Subcutaneous abdominal adipose tissue (tissue), 5 donors: ENCODE measurements around the gene B4GALNT3.

Source experiments
- H3K27ac ChIP-seq: one replicate; pipeline ENCODE4 v1.7.0; 2013; ENCODE audit warnings: low read depth, mild to moderate bottlenecking, inconsistent platforms, low read length, moderate library complexity
- H3K27me3 ChIP-seq, 5 donors: one replicate each; pipeline ENCODE4 v1.7.0; 2013; ENCODE audit warnings: low read length in 5 of 5, inconsistent platforms in 1 of 5; ENCODE audit not compliant: control insufficient read depth in 5 of 5, insufficient read depth in 4 of 5
- H3K36me3 ChIP-seq, 5 donors: one replicate each; pipeline ENCODE4 v1.7.0; 2013; ENCODE audit warnings: low read length in 5 of 5; ENCODE audit not compliant: control insufficient read depth in 5 of 5, insufficient read depth in 5 of 5
- H3K4me1 ChIP-seq, 5 donors: one replicate each; pipeline ENCODE4 v1.7.0; 2013; ENCODE audit warnings: low read length in 5 of 5, mild to moderate bottlenecking in 3 of 5, moderate library complexity in 1 of 5; ENCODE audit not compliant: control insufficient read depth in 5 of 5, insufficient read depth in 5 of 5
- H3K4me3 ChIP-seq, 5 donors: one replicate each; pipeline ENCODE4 v1.7.0; 2013; ENCODE audit warnings: low read length in 5 of 5, low read depth in 1 of 5
- H3K9ac ChIP-seq, 5 donors: one replicate each; pipeline ENCODE4 v1.7.0; 2013; ENCODE audit warnings: low read length in 5 of 5, mild to moderate bottlenecking in 4 of 5, moderate library complexity in 3 of 5
- H3K9me3 ChIP-seq, 5 donors: one replicate each; pipeline ENCODE4 v1.7.0; 2013; ENCODE audit warnings: low read length in 5 of 5; ENCODE audit not compliant: control insufficient read depth in 5 of 5
- donor health status: healthy.
- donor health status: healthy.
- donor health status: healthy.
- donor health status: healthy.
- donor health status: healthy.

B4GALNT3 gene

GRCh38 chr12:522692-523378 lies 63.1 kb downstream of the B4GALNT3 start:
- Histone ChIP-seq H3K27me3 (peaks cover 0 to 19% (median 11%) of the 10 kb centered on the region in 5 donors), H3K9me3 (no peaks in the 10 kb centered on the region), H3K4me1 (peaks cover 0 to 6% (median 0%) of the 10 kb centered on the region in 5 donors), H3K36me3 (no peaks in the 10 kb centered on the region), H3K4me3 (no peak overlapping the region), H3K27ac (no peak overlapping the region), H3K9ac (no peak overlapping the region)

GRCh38 chr12:524167-524951 lies 64.6 kb downstream of the B4GALNT3 start:
- H3K9me3 ChIP-seq = no peaks in the 10 kb centered on the region
- H3K27me3 ChIP-seq = peaks cover 0 to 20% (median 9%) of the 10 kb centered on the region in 5 donors
- no peak overlapping the region for H3K9ac ChIP-seq
- no peak overlapping the region for H3K27ac ChIP-seq
- H3K36me3 ChIP-seq = no peaks in the 10 kb centered on the region
- peaks cover 0 to 6% (median 0%) of the 10 kb centered on the region in 5 donors for H3K4me1 ChIP-seq
- no peak overlapping the region for H3K4me3 ChIP-seq

GRCh38 chr12:526089-526488 lies 66.3 kb downstream of the B4GALNT3 start:
- no peak overlapping the region for H3K4me3 ChIP-seq
- H3K27ac ChIP-seq = no peak overlapping the region
- H3K36me3 ChIP-seq = no peaks in the 10 kb centered on the region
- H3K9ac ChIP-seq = no peak overlapping the region
- H3K9me3 ChIP-seq = no peaks in the 10 kb centered on the region
- peaks cover 0 to 11% (median 0%) of the 10 kb centered on the region in 5 donors for H3K27me3 ChIP-seq
- peaks cover 0 to 6% (median 0%) of the 10 kb centered on the region in 5 donors for H3K4me1 ChIP-seq

- Histone ChIP-seq H3K27ac (no peak overlapping the region), H3K9ac (no peak overlapping the region), H3K9me3 (peaks cover 0 to 3% (median 2%) of the 10 kb centered on the region in 5 donors), H3K27me3 (peaks cover 0 to 5% (median 0%) of the 10 kb centered on the region in 5 donors), H3K36me3 (no peaks in the 10 kb centered on the region), H3K4me3 (no peak overlapping the region), H3K4me1 (peaks cover 0 to 6% (median 0%) of the 10 kb centered on the region in 5 donors)
Observed at GRCh38 chr12:527241-527640, 67.5 kb downstream of the B4GALNT3 start.

- Histone ChIP-seq H3K4me1 (peaks cover 0 to 6% (median 0%) of the 10 kb centered on the region in 5 donors), H3K4me3 (no peak overlapping the region), H3K9me3 (peaks cover 0 to 8% (median 6%) of the 10 kb centered on the region in 5 donors), H3K27ac (no peak overlapping the region), H3K27me3 (peaks cover 0 to 5% (median 0%) of the 10 kb centered on the region in 5 donors), H3K36me3 (no peaks in the 10 kb centered on the region), H3K9ac (no peak overlapping the region)
Observed at GRCh38 chr12:527729-528128, 68.0 kb downstream of the B4GALNT3 start.

- H3K4me1 ChIP-seq = peaks cover 0 to 6% (median 0%) of the 10 kb centered on the region in 5 donors
- no peak overlapping the region for H3K9ac ChIP-seq
- peaks cover 0 to 8% (median 7%) of the 10 kb centered on the region in 5 donors for H3K9me3 ChIP-seq
- H3K36me3 ChIP-seq = no peaks in the 10 kb centered on the region
- H3K27ac ChIP-seq = no peak overlapping the region
- no peak overlapping the region for H3K4me3 ChIP-seq
- H3K27me3 ChIP-seq = peaks cover 0 to 9% (median 8%) of the 10 kb centered on the region in 5 donors
Observed at GRCh38 chr12:530308-530707, 70.6 kb downstream of the B4GALNT3 start.

GRCh38 chr12:530821-531220 lies 71.1 kb downstream of the B4GALNT3 start:
- Histone ChIP-seq H3K4me1 (peaks cover 0 to 6% (median 0%) of the 10 kb centered on the region in 5 donors), H3K9me3 (peaks cover 0 to 8% (median 7%) of the 10 kb centered on the region in 5 donors), H3K27ac (no peak overlapping the region), H3K27me3 (peaks cover 0 to 12% (median 8%) of the 10 kb centered on the region in 5 donors), H3K36me3 (no peaks in the 10 kb centered on the region), H3K9ac (no peak overlapping the region), H3K4me3 (no peak overlapping the region)

GRCh38 chr12:531951-532585 lies 72.3 kb downstream of the B4GALNT3 start:
- Histone ChIP-seq H3K9me3 (peaks cover 0 to 8% (median 7%) of the 10 kb centered on the region in 5 donors), H3K4me1 (no peaks in the 10 kb centered on the region), H3K27me3 (peaks cover 0 to 12% (median 8%) of the 10 kb centered on the region in 5 donors), H3K9ac (no peak overlapping the region), H3K27ac (no peak overlapping the region), H3K36me3 (no peaks in the 10 kb centered on the region), H3K4me3 (no peak overlapping the region)

- no peak overlapping the region for H3K27ac ChIP-seq
- H3K27me3 ChIP-seq = peaks cover 0 to 12% (median 6%) of the 10 kb centered on the region in 5 donors
- peaks cover 0 to 8% (median 7%) of the 10 kb centered on the region in 5 donors for H3K9me3 ChIP-seq
- H3K4me1 ChIP-seq = no peaks in the 10 kb centered on the region
- no peaks in the 10 kb centered on the region for H3K36me3 ChIP-seq
- no peak overlapping the region for H3K4me3 ChIP-seq
- no peak overlapping the region for H3K9ac ChIP-seq
Observed at GRCh38 chr12:532908-533565, 73.3 kb downstream of the B4GALNT3 start.
